ENCODE measurements around the gene STX18. TPM values are rescaled to one million over a fixed set of nuclear protein-coding genes. Genes with fewer than 3 reads are reported as not detected.

The STX18 gene
- total RNA-seq, 2 donors from 2014 or later: 24.1 to 33.5 TPM

DNA sequence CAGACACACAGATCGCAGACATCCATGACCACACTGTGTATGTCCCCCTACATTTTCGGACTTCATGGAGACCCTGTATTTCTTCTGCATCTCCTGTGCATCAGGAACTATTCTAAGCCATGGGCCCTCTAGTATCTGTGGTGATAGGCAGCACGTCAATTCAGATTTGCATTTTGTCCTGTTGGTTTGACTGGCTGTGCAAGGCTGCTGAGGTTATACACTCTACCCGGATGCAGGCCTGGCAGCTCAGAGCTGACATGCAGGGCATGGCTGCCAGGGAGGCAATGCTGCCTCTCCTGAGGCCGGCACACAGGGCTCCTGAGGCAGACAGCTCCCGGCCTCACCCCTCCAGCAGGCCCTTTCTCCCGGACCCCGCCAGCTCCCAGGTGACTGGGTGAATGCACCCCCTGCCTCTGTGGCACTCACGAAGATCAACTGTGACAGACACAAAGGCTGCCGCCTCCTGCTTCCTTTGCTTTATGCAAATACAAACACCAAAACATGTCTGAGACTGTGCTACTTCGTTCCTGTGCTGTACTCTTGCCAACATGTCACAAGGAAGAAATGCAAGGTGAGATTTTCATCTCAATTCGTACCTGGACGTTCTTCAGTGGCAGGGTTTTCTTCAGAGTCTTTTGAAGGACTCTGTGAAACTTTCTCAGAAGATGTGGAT, 103.9 kb downstream of the STX18 start:
- TF ChIP-seq CTCF (IDR thresholded peaks at IDR 0.05): no peak
- TF ChIP-seq POLR2A (IDR thresholded peaks at IDR 0.05): no peak
- TF ChIP-seq POLR2AphosphoS5 (IDR thresholded peaks at IDR 0.05): no peak
- no peaks in the 10 kb centered on the region for H3K36me3 ChIP-seq

DNA sequence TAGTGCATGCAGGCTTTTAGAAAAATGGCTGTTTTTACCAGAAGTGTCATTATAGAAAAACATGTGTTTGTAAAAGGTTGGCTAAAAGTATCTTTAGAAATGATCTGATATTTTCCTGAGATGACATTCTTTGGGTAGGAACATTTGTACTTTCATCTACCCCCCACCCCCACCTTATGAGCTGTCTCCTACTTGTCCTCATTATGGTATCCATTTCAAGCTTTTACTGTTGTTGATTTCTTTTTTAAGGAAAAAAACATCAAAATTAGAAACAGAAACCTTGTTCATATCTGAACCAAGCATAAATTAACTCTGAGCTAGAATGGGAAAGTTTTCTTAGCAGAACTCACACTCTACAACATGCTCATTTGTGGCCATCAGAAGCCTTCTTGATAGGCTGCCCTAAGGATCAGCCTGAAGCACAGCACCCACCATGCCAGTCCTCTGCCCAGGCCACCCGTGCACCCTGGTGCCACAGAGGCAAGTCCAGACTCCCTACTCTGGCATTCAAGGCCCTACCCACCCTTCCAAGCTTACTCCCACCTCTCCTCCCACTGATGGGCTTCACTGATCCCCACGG, 105.5 kb downstream of the STX18 start:
- Histone ChIP-seq H3K27ac (no peak overlapping the region), H3K36me3 (no peaks in the 10 kb centered on the region), H3K9me3 (no peaks in the 10 kb centered on the region), H3K4me1 (replicated peaks) (no peaks in the 10 kb centered on the region), H3K4me3 (no peak overlapping the region), H3K27me3 (replicated peaks; ENCODE audit: insufficient read depth) (no peaks in the 10 kb centered on the region)
- no peak for TF ChIP-seq POLR2AphosphoS5 (IDR thresholded peaks at IDR 0.05)
- TF ChIP-seq CTCF (IDR thresholded peaks at IDR 0.05): no peak
- TF ChIP-seq POLR2A (IDR thresholded peaks at IDR 0.05): no peak
- WGBS: 92% methylated on average over 2 of the region's 2 CpGs
- intact Hi-C loops (cut with DNase I): no loop called here
- DNase-seq (ENCODE audit: low spot score): no peak

More for the DNA sequence above, 103.9 kb downstream of the STX18 start:
- no peaks in the 10 kb centered on the region for H3K9me3 ChIP-seq
- no peaks in the 10 kb centered on the region for H3K27me3 ChIP-seq (replicated peaks; ENCODE audit: insufficient read depth)
- no peak overlapping the region for H3K27ac ChIP-seq
- 56% methylated on average over 13 of the region's 13 CpGs for WGBS
- no peaks in the 10 kb centered on the region for H3K4me1 ChIP-seq (replicated peaks)
- H3K4me3 ChIP-seq: no peak overlapping the region
- intact Hi-C loops (cut with DNase I): no loop called here
- no peak for DNase-seq (ENCODE audit: low spot score)

DNA sequence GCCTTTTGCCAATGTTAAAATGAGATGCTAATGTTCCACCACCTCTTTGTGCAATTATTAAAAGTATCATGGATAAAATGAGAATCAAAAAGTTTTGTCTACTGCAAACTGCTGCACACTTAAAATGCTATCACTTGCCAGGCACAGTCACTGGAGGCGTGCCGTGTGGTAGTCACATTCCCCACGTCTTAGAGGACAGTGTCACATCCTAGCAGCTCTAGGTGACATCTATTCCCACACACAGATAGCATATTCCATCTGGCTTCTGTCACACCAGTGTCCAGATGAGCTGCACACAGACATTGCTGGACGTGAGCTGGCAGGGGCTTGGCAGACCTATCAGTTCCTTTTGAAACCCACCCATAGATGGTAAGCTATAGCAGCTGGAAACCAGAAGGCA, 107.9 kb downstream of the STX18 start:
- H3K27me3 ChIP-seq (replicated peaks; ENCODE audit: insufficient read depth): no peaks in the 10 kb centered on the region
- no peak for TF ChIP-seq CTCF (IDR thresholded peaks at IDR 0.05)
- no peak for TF ChIP-seq POLR2AphosphoS5 (IDR thresholded peaks at IDR 0.05)
- no peak for TF ChIP-seq POLR2A (IDR thresholded peaks at IDR 0.05)
- no peaks in the 10 kb centered on the region for H3K9me3 ChIP-seq
- H3K4me3 ChIP-seq: no peak overlapping the region
- intact Hi-C loops (cut with DNase I): no loop called here
- no peaks in the 10 kb centered on the region for H3K36me3 ChIP-seq
- WGBS: 91% methylated on average over 4 of the region's 4 CpGs
- H3K4me1 ChIP-seq (replicated peaks): no peaks in the 10 kb centered on the region
- DNase-seq (ENCODE audit: low spot score): no peak
- no peak overlapping the region for H3K27ac ChIP-seq

DNA sequence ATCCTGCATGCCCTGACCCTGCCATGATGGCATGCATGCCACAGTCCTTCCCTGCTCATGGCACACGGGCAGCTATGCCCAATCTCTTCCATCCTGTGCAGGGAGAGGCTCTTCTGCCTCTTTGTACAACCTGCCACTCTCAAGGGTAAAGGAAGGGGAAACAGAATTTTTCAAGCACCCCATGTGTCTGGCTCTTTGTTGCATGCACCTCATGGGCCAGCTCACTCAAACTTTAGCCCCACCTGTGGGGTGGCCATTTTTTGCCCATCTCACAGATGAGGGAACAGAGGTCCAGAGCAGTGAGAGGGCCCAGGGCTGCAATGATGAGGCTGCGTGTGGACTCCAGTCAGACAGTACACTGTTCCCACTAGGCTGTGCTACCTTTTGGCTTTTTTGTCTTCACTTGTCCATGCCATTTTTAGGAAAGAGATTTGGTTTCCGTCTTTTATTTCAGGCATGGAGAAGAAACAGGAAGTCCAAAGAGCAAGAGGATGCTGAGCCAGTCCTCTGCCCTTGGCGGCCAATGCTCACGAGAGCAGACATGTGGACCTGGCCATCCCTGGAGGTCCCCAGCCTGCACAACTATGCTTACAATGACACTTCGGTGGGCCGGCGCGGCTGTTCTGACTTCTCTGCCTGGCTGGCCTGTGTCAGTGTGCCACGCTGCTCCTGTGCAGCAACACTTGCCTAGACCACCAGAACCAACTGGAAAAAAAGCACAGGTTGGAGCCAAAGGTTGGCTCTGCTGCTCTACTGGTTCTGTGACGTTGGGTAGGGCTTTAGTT, 109.3 kb downstream of the STX18 start:
- H3K36me3 ChIP-seq: no peaks in the 10 kb centered on the region
- intact Hi-C loops (cut with DNase I): no loop called here

More for the DNA sequence above, 109.3 kb downstream of the STX18 start:
- Histone ChIP-seq H3K27me3 (replicated peaks; ENCODE audit: insufficient read depth) (no peaks in the 10 kb centered on the region), H3K9me3 (no peaks in the 10 kb centered on the region), H3K27ac (no peak overlapping the region), H3K4me1 (replicated peaks) (no peaks in the 10 kb centered on the region), H3K4me3 (no peak overlapping the region)
- TF ChIP-seq POLR2A (IDR thresholded peaks at IDR 0.05) (no peak), CTCF (IDR thresholded peaks at IDR 0.05) (no peak), POLR2AphosphoS5 (IDR thresholded peaks at IDR 0.05) (no peak)
- 94% methylated on average over 11 of the region's 11 CpGs for WGBS
- DNase-seq (ENCODE audit: low spot score): no peak

Measured in prostate gland (tissue), 2 donors.